ENCODE data around the gene MYL5. TPM values are rescaled to one million over a fixed set of nuclear protein-coding genes. Genes with fewer than 3 reads are reported as not detected.

Gene MYL5
- total RNA-seq (2021; fragmentation: NEBNext Ultra II Directional; extraction: Animal tissue kit (Norgen Biotek cat#: 25700)), result 10 to 100 TPM; 14.2 to 23.0 (median 18.8) TPM
- long read RNA-seq, partial matches to known transcripts, result 3 of 17 reads
- long read RNA-seq, other reads (novel, unspliced or antisense), result 14 of 17 reads

DNA sequence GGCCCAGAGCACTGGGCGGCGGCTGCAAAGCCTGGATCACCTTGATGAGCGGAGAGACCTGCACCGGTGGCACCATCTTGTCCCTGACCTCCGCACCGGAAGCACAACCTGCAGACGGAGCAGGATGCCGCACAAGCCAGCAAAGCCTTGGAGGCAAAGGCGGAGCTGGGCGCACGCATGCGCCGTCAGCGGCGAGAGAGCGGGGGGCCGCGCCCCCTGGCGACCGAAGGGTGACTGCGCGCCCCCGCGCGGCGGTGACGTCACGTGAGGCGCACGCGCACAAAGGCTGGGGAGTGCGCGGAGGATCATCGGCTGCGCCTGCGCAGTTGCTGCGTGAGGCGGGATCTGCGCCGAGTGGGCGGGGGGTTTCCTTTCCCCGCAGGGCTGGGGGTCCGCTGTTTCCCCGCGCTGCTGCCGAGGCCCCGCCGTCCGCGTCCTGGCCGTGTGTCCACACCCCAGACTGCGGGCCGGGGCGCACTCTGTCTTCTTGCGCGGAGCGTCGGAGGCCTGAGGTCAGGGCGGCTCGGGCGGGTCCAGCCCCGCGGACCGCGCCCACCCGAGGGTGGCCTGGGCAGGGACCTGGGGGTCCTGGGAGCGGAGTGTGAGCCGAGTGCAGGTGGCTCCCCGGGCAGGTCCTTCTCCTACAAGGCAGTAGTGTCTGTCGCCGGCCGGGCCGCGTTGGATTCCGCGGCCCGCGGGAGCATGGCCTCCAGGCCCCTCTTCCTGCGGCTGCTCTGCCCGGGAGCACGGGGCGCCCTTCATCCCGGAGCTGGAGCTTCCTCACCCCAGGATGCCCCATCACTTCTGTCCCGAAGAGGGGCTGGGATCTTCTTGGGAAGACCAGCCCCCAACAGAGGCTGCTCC lies at the start of gene MYL5, which contains the start of gene ATP5ME:
MYL5 (plus strand) TSS at position 371 of the 864 bp plus-strand sequence. CDS start 3,485 bp downstream, outside the sequence.
ATP5ME (minus strand) TSS at position 105 of the 864 bp plus-strand sequence; CDS start at position 76, 29 bp downstream.
- H3K27ac Mint-ChIP-seq, result peak within 1 kb of the TSS; percentile 75

DNA sequence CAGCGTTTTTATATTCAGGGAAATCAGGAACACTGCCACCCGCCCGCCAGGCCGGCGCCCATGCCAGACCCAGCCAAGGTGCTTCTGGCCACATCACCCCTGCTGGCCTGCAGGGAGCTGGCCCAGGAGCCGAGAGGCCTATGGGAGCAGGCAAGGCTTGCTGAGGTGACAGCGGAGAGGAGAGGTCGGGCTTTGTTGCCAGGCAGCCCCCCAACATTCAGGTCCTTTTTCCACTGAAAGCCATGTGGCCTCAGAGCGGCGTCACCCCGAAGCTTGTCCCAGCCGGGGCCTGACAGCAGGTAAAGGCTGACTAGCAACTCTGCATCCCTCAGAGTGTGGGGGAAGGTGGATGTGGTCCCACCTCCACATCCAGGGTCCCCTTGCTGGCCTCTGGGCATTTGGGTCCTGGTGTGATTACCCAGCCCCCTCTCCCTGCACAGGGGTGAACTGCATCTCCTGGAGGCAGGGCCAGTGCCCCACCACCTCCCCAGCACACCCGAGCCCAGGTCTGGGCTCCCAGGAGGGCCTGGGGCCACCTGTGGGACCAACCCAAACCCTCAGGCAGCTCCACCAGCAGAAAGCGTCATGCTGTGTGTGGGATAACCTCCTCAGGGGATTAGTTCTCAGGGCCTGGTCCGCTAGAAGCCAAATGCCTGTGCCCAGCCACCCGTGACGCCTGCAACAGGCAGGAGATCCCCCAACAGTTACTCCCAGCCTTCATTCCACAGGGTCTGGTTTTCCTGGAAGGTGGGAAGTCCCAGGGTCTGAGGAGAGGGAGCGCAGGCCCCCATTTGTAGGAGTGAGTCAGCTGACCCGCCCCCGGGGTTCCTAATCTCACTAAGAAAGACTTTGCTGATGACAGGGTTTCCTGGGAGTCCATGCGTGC lies 49.4 kb upstream of the MYL5 start, which contains the start of gene PDE6B:
PDE6B (plus strand) TSS at position 869 of the 886 bp plus-strand sequence. CDS start 54 bp downstream, outside the sequence.
- Mint-ChIP-seq H3K4me1 (ENCODE audit: low read depth) (no peaks in the 10 kb centered on the region), H3K27me3 (ENCODE audit: insufficient read depth) (peaks cover 7% of the 10 kb centered on the region), H3K4me3 (no peak within 1 kb of the TSS), H3K27ac (no peak within 1 kb of the TSS), H3K9me3 (peaks cover 19% of the 10 kb centered on the region), H3K36me3 (ENCODE audit: low read depth) (0 out of 2 replicates have a peak, but pooled peaks cover 4% of the 10 kb centered on the region)
- DNase-seq, result no peak
- TF ChIP-seq CTCF (IDR thresholded peaks at IDR 0.05), result no peak

More for the DNA sequence above, at the start of gene MYL5, which contains the start of gene ATP5ME:
- DNase-seq, result peak; percentile 94
- Mint-ChIP-seq H3K27me3 (ENCODE audit: insufficient read depth) (no peaks in the 10 kb centered on the region), H3K9me3 (no peaks in the 10 kb centered on the region), H3K4me3 (peak within 1 kb of the TSS; percentile 91), H3K36me3 (ENCODE audit: low read depth) (peaks cover 21% of the 10 kb centered on the region), H3K4me1 (ENCODE audit: low read depth) (peaks cover 9% of the 10 kb centered on the region)
- peak; percentile 97 for TF ChIP-seq CTCF (IDR thresholded peaks at IDR 0.05)

- Mint-ChIP-seq H3K27me3 (ENCODE audit: insufficient read depth) (peaks cover 7% of the 10 kb centered on the region), H3K27ac (no peak overlapping the region), H3K9me3 (peaks cover 26% of the 10 kb centered on the region), H3K4me3 (no peak overlapping the region), H3K4me1 (ENCODE audit: low read depth) (no peaks in the 10 kb centered on the region), H3K36me3 (ENCODE audit: low read depth) (0 out of 2 replicates have a peak, but pooled peaks cover 4% of the 10 kb centered on the region)
- TF ChIP-seq CTCF (IDR thresholded peaks at IDR 0.05), result no peak
- no peak for DNase-seq
These were observed 48.6 kb upstream of the MYL5 start for GRCh38 chr4:625631-626161.

GRCh38 chr4:626201-627091 lies 47.9 kb upstream of the MYL5 start:
- H3K4me3 Mint-ChIP-seq, result no peak overlapping the region
- DNase-seq, result no peak
- no peaks in the 10 kb centered on the region for H3K4me1 Mint-ChIP-seq (ENCODE audit: low read depth)
- no peak overlapping the region for H3K27ac Mint-ChIP-seq
- H3K36me3 Mint-ChIP-seq (ENCODE audit: low read depth), result peaks cover 10% of the 10 kb centered on the region
- peaks cover 7% of the 10 kb centered on the region for H3K27me3 Mint-ChIP-seq (ENCODE audit: insufficient read depth)
- H3K9me3 Mint-ChIP-seq, result peaks cover 34% of the 10 kb centered on the region
- no peak for TF ChIP-seq CTCF (IDR thresholded peaks at IDR 0.05)
